Lower leg skin (tissue), 4 donors: Measurements from ENCODE around the gene LILRB3. TPM values are rescaled to one million over a fixed set of nuclear protein-coding genes. Genes with fewer than 3 reads are reported as not detected.
"Not testable (repeated sequence)": the region's sequence is repeated elsewhere in the genome, so short reads cannot be mapped to it uniquely, and the experiment has no call there.

ENCODE experiments used
- DNase-seq, 2 donors: peaks; one replicate each; pipeline ENCODE4 v3.0.0-alpha.2; 2019; ENCODE audit warnings: low spot score in 2 of 2
- H3K4me3 ChIP-seq: fragments of 200-600 bp; sonication (generic); 2 replicates; pipeline ENCODE4 v1.5.1; 2017; ENCODE audit warnings: mild to moderate bottlenecking, low read depth; ENCODE audit not compliant: poor library complexity, severe bottlenecking
- CTCF ChIP-seq, 3 donors: fragments of 450-650 bp; IDR thresholded peaks; one replicate each; pipeline ENCODE4 v1.5.1; 2016; ENCODE audit warnings: antibody characterized with exemption in 3 of 3, mild to moderate bottlenecking in 3 of 3, moderate library complexity in 2 of 3
- POLR2A ChIP-seq, 2 donors: fragments of 450-650 bp; IDR thresholded peaks; one replicate each; pipeline ENCODE4 v1.6.1; 2016 to 2017; ENCODE audit warnings: antibody characterized with exemption in 2 of 2, mild to moderate bottlenecking in 1 of 2, moderate library complexity in 1 of 2
- WGBS, 2 donors: methylation state at CpG; one replicate each; pipeline ENCODE4 v1.1.5; 2018; 5-methylcytosine and 5-hydroxymethylcytosine counted together
- intact Hi-C: fragments of 100-400 bp; cut with DNase I; formaldehyde crosslinking; loops from one replicate; pipeline ENCODE4 v1.15.0; 2023; ENCODE audit warnings: low total_unique reads
- total RNA-seq, 4 donors: library from RNA; depleted of rRNA; stranded (reverse); fragments of >200 nt; gene quantifications; one replicate each; pipeline ENCODE4 v1.1.0, GENCODE V29; 2016

The LILRB3 gene
- total RNA-seq, 4 donors from 2014 or later: 0.65 to 7.7 (median 3.5) TPM

GRCh38 chr19:54231077-54231931 lies 8.5 kb upstream of the LILRB3 start:
- peak; percentile 66 to 96 for DNase-seq
- 19 to 20% methylated on average over 21 of the region's 21 CpGs for WGBS, 2 donors
- no peak overlapping the region for H3K4me3 ChIP-seq
- TF ChIP-seq POLR2A (IDR thresholded peaks at IDR 0.05) (no peak), CTCF (IDR thresholded peaks at IDR 0.05) (peak in 1 of 3 donors; percentile 75)
- intact Hi-C loops: loop anchor here (5.0 kb wide), 1 partner anchor 64 kb away; no protein-coding TSS in a partner anchor

- WGBS, 2 donors: 86 to 88% methylated on average over 7 of the region's 7 CpGs
- intact Hi-C loops: loop anchor here (5.0 kb wide), 1 partner anchor 63 kb away; no protein-coding TSS in a partner anchor
- no peak for TF ChIP-seq POLR2A (IDR thresholded peaks at IDR 0.05)
- TF ChIP-seq CTCF (IDR thresholded peaks at IDR 0.05): no peak
- peak in 1 of 2 donors; percentile 65 for DNase-seq
- no peak overlapping the region for H3K4me3 ChIP-seq
These were observed 7.2 kb upstream of the LILRB3 start for GRCh38 chr19:54230031-54230430.

- whole genome bisulfite sequencing, 2 donors: 88 to 91% methylated on average over 8 of the region's 8 CpGs
These were observed 6.3 kb upstream of the LILRB3 start for GRCh38 chr19:54229146-54229545.

GRCh38 chr19:54224619-54225018 lies 1.8 kb upstream of the LILRB3 start:
- 63 to 71% methylated on average over 9 to 10 of the region's 10 CpGs for WGBS, 2 donors
- intact Hi-C loops, H3K4me3 ChIP-seq: not testable (repeated sequence)
- DNase-seq: peak in 1 of 2 donors; percentile 54

More at GRCh38 chr19:54229146-54229545, 6.3 kb upstream of the LILRB3 start:
- TF ChIP-seq POLR2A (IDR thresholded peaks at IDR 0.05) (no peak), CTCF (IDR thresholded peaks at IDR 0.05) (no peak)
- DNase-seq: peak in 1 of 2 donors; percentile 29
- H3K4me3 ChIP-seq: no peak overlapping the region
- intact Hi-C loops: no loop called here

- H3K4me3 ChIP-seq, intact Hi-C loops: not testable (repeated sequence)
- peak in 1 of 2 donors; percentile 46 for DNase-seq
- WGBS, 2 donors: 42 to 56% methylated on average over 4 to 5 of the region's 5 CpGs
These were observed 1.1 kb upstream of the LILRB3 start for GRCh38 chr19:54223937-54224281.

GRCh38 chr19:54223277-54223936 lies 600 bp upstream of the LILRB3 start:
- peak in 1 of 2 donors; percentile 82 for DNase-seq
- intact Hi-C loops, H3K4me3 ChIP-seq: not testable (repeated sequence)
- WGBS, 2 donors: 41% methylated on average over 14 of the region's 14 CpGs

GRCh38 chr19:54221947-54222346 lies 860 bp downstream of the LILRB3 start:
- H3K4me3 ChIP-seq, intact Hi-C loops, DNase-seq: not testable (repeated sequence)
- 63 to 75% methylated on average over 7 of the region's 7 CpGs for WGBS, 2 donors

- peak in 1 of 2 donors; percentile 59 for DNase-seq
- WGBS, 2 donors: 41 to 53% methylated on average over 4 of the region's 5 CpGs
- H3K4me3 ChIP-seq, intact Hi-C loops: not testable (repeated sequence)
These were observed 3.1 kb downstream of the LILRB3 start for GRCh38 chr19:54219702-54220101.
